ENCODE measurements around the gene SIN3B.

DNA sequence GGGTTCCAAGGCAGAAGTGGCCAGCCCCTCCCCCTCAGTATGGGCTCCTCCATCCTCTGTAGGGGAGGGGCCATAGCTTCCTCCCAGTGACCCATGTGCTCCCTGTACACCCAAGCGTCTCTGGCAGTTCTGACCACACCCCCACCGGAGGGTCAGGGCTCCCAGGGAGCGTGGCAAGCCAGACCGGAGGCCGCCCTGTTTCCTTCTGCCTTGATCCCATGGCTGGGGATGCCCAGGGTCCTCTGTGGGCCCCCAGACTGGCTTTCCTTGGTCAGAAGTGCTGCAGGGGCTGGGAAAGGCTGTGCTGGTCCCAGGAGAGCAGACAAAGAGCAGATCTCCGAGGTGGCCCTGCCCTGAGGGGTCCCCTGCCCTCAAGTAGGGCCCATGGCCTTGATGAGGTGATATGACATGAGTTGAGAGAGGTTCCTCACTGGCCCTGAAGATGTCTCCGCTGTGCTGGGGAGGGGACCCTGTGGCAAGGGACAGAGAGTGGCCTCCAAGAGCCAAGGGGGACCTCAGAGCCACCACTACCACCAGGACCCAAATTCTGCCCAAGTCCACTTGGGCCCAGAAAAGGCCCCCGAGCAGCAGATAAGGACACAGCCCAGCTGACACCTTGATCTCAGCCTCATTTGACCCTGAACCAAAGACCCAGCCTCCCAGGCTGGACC lies 51.8 kb downstream of the SIN3B start:
- TF ChIP-seq POLR2A (IDR thresholded peaks at IDR 0.05) (no peak), EP300 (IDR thresholded peaks at IDR 0.05) (no peak)
- TF ChIP-seq, protein P1, sequence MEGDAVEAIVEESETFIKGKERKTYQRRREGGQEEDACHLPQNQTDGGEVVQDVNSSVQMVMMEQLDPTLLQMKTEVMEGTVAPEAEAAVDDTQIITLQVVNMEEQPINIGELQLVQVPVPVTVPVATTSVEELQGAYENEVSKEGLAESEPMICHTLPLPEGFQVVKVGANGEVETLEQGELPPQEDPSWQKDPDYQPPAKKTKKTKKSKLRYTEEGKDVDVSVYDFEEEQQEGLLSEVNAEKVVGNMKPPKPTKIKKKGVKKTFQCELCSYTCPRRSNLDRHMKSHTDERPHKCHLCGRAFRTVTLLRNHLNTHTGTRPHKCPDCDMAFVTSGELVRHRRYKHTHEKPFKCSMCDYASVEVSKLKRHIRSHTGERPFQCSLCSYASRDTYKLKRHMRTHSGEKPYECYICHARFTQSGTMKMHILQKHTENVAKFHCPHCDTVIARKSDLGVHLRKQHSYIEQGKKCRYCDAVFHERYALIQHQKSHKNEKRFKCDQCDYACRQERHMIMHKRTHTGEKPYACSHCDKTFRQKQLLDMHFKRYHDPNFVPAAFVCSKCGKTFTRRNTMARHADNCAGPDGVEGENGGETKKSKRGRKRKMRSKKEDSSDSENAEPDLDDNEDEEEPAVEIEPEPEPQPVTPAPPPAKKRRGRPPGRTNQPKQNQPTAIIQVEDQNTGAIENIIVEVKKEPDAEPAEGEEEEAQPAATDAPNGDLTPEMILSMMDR (IDR thresholded peaks at IDR 0.05) = no peak

All from ovary (tissue), 3 donors.